Germinal center (tissue), 1 donor: ENCODE data around the gene ADAMTS10.
A peak's percentile ranks its signal among the peaks of the same experiment; 100 is the strongest.
"Not testable (repeated sequence)": the region's sequence is repeated elsewhere in the genome, so short reads cannot be mapped to it uniquely, and the experiment has no call there.

Experiments
- DNase-seq: peaks from one replicate; pipeline ENCODE4 v3.0.0; 2012; ENCODE audit warnings: mixed read lengths, low spot score

The ADAMTS10 gene

GRCh38 chr19:8626842-8627241 is 16.3 kb upstream of the ADAMTS10 start:
- DNase-seq: no peak

- DNase-seq: not testable (repeated sequence)
Measured at GRCh38 chr19:8622886-8623285, 12.4 kb upstream of the ADAMTS10 start.

- no peak for DNase-seq
Measured at GRCh38 chr19:8618751-8619150, 8.2 kb upstream of the ADAMTS10 start.

- DNase-seq: no peak
Measured at GRCh38 chr19:8617984-8618383, 7.5 kb upstream of the ADAMTS10 start.

GRCh38 chr19:8617325-8617724 is 6.8 kb upstream of the ADAMTS10 start:
- not testable (repeated sequence) for DNase-seq

- no peak for DNase-seq
Measured at GRCh38 chr19:8616861-8617260, 6.3 kb upstream of the ADAMTS10 start.

- peak; percentile 51 for DNase-seq
Measured at GRCh38 chr19:8615813-8616596, 5.5 kb upstream of the ADAMTS10 start.

GRCh38 chr19:8615024-8615423 is 4.5 kb upstream of the ADAMTS10 start:
- DNase-seq: no peak

GRCh38 chr19:8614455-8614854 is 3.9 kb upstream of the ADAMTS10 start:
- DNase-seq: no peak

- DNase-seq: no peak
Measured at GRCh38 chr19:8612807-8613171, 2.3 kb upstream of the ADAMTS10 start.

- no peak for DNase-seq
Measured at GRCh38 chr19:8611877-8612806, 1.6 kb upstream of the ADAMTS10 start.

- DNase-seq: no peak
Measured at GRCh38 chr19:8611391-8611876, 919 bp upstream of the ADAMTS10 start.

GRCh38 chr19:8610936-8611300 is 403 bp upstream of the ADAMTS10 start:
- DNase-seq: no peak

- no peak for DNase-seq
Measured at GRCh38 chr19:8609279-8610040, 1.1 kb downstream of the ADAMTS10 start.

GRCh38 chr19:8608941-8609278 is 1.6 kb downstream of the ADAMTS10 start:
- no peak for DNase-seq

GRCh38 chr19:8607386-8607785 is 3.1 kb downstream of the ADAMTS10 start:
- DNase-seq: no peak

- no peak for DNase-seq
Measured at GRCh38 chr19:8605514-8605913, 5.0 kb downstream of the ADAMTS10 start.

- no peak for DNase-seq
Measured at GRCh38 chr19:8601796-8602195, 8.7 kb downstream of the ADAMTS10 start.

GRCh38 chr19:8600816-8601215 is 9.7 kb downstream of the ADAMTS10 start:
- no peak for DNase-seq

- no peak for DNase-seq
Measured at GRCh38 chr19:8600064-8600463, 10.5 kb downstream of the ADAMTS10 start.

- no peak for DNase-seq
Measured at GRCh38 chr19:8596168-8596567, 14.3 kb downstream of the ADAMTS10 start.

- no peak for DNase-seq
Measured at GRCh38 chr19:8595651-8596050, 14.9 kb downstream of the ADAMTS10 start.
